HG03103 (cell line): ENCODE results near the gene SRM.
"Not testable (repeated sequence)": the region's sequence is repeated elsewhere in the genome, so short reads cannot be mapped to it uniquely, and the experiment has no call there.

Source experiments
- ATAC-seq: cut with Tn5 transposase; IDR thresholded peaks from one replicate; pipeline ENCODE4 v1.9.1; 2021; ENCODE audit warnings: low read depth; ENCODE audit not compliant: unreplicated experiment

The SRM gene

GRCh38 chr1:11045428-11046269 lies 14.2 kb downstream of the SRM start:
- no peak for ATAC-seq

GRCh38 chr1:11044849-11045427 lies 14.9 kb downstream of the SRM start:
- ATAC-seq: no peak

GRCh38 chr1:11044086-11044848 lies 15.6 kb downstream of the SRM start:
- ATAC-seq: no peak

GRCh38 chr1:11042995-11043874 lies 16.6 kb downstream of the SRM start:
- no peak for ATAC-seq

GRCh38 chr1:11042065-11042464 lies 17.8 kb downstream of the SRM start:
- ATAC-seq: no peak

- no peak for ATAC-seq
Observed at GRCh38 chr1:11041048-11041447, 18.8 kb downstream of the SRM start.

GRCh38 chr1:11040105-11040429 lies 19.8 kb downstream of the SRM start:
- not testable (repeated sequence) for ATAC-seq

GRCh38 chr1:11039351-11040104 lies 20.3 kb downstream of the SRM start:
- ATAC-seq: no peak

GRCh38 chr1:11037740-11038182 lies 22.1 kb downstream of the SRM start:
- no peak for ATAC-seq

- not testable (repeated sequence) for ATAC-seq
Observed at GRCh38 chr1:11037019-11037739, 22.6 kb downstream of the SRM start.

GRCh38 chr1:11031624-11032262 lies 28.1 kb downstream of the SRM start:
- ATAC-seq: no peak

- no peak for ATAC-seq
Observed at GRCh38 chr1:11030865-11031264, 29.0 kb downstream of the SRM start.

GRCh38 chr1:11028018-11028417 lies 31.8 kb downstream of the SRM start:
- no peak for ATAC-seq

- no peak for ATAC-seq
Observed at GRCh38 chr1:11027316-11027715, 32.5 kb downstream of the SRM start.

GRCh38 chr1:11026903-11027302 lies 32.9 kb downstream of the SRM start:
- no peak for ATAC-seq

GRCh38 chr1:11026052-11026451 lies 33.8 kb downstream of the SRM start:
- no peak for ATAC-seq

- ATAC-seq: no peak
Observed at GRCh38 chr1:11025618-11026017, 34.2 kb downstream of the SRM start.

GRCh38 chr1:11024874-11025203 lies 35.0 kb downstream of the SRM start:
- ATAC-seq: no peak
